Liver (tissue), 9 donors: ENCODE measurements around the gene TTC7B. TPM values are rescaled to one million over a fixed set of nuclear protein-coding genes. Genes with fewer than 3 reads are reported as not detected.

Source experiments
- DNase-seq: peaks from one replicate; pipeline ENCODE4 v3.0.0-alpha.2; 2017; ENCODE audit warnings: low spot score
- H3K27ac ChIP-seq, 2 donors: one replicate each; pipeline ENCODE4 v1.7.0; 2013; ENCODE audit warnings: inconsistent platforms in 2 of 2, low read length in 2 of 2, control low read depth in 1 of 2, low read depth in 1 of 2, mild to moderate bottlenecking in 1 of 2
- H3K27me3 ChIP-seq, 4 donors: one replicate each; pipeline versions ENCODE4 v1.6.1 to v1.7.0; 2013; ENCODE audit warnings: low read length in 3 of 4, inconsistent platforms in 1 of 4, mild to moderate bottlenecking in 1 of 4, moderate library complexity in 1 of 4; ENCODE audit not compliant: control insufficient read depth in 4 of 4, insufficient read depth in 4 of 4
- H3K36me3 ChIP-seq, 4 donors: one replicate each; pipeline versions ENCODE4 v1.6.1 to v1.7.0; 2013; ENCODE audit warnings: low read length in 3 of 4, mild to moderate bottlenecking in 3 of 4, low read depth in 1 of 4, moderate library complexity in 1 of 4; ENCODE audit not compliant: control insufficient read depth in 4 of 4, insufficient read depth in 3 of 4
- H3K4me1 ChIP-seq, 4 donors: one replicate each; pipeline versions ENCODE4 v1.6.1 to v1.7.0; 2013; ENCODE audit warnings: low read length in 3 of 4, mild to moderate bottlenecking in 3 of 4, moderate library complexity in 1 of 4; ENCODE audit not compliant: control insufficient read depth in 4 of 4, insufficient read depth in 4 of 4
- H3K4me3 ChIP-seq, 3 donors: one replicate each; pipeline versions ENCODE4 v1.6.1 to v1.7.0; 2013; ENCODE audit warnings: low read length in 3 of 3, control low read depth in 1 of 3, low read depth in 1 of 3, mild to moderate bottlenecking in 1 of 3
- H3K9ac ChIP-seq, 2 donors: one replicate each; pipeline ENCODE4 v1.7.0; 2013; ENCODE audit warnings: low read length in 2 of 2, mild to moderate bottlenecking in 2 of 2, moderate library complexity in 2 of 2, control low read depth in 1 of 2, low read depth in 1 of 2
- H3K9me3 ChIP-seq, 4 donors: one replicate each; pipeline versions ENCODE4 v1.6.1 to v1.7.0; 2013; ENCODE audit warnings: low read length in 3 of 4; ENCODE audit not compliant: control insufficient read depth in 4 of 4
- ATF3 ChIP-seq: IDR thresholded peaks from 2 replicates; pipeline ENCODE4 v1.6.1; 2016; ENCODE audit warnings: antibody characterized with exemption
- CTCF ChIP-seq: fragments of 150-350 bp; IDR thresholded peaks from 2 replicates; pipeline ENCODE4 v1.5.1; 2017; ENCODE audit warnings: improper control_type of control experiment, low read depth, low read length; ENCODE audit not compliant: missing input control
- EGR1 ChIP-seq, 2 donors: IDR thresholded peaks; 2 replicates each; pipeline ENCODE4 v1.6.1; 2016 to 2018; ENCODE audit warnings: antibody characterized with exemption in 2 of 2, low read depth in 2 of 2
- FOXA1 ChIP-seq: IDR thresholded peaks from 2 replicates; pipeline ENCODE4 v1.6.1; 2016; ENCODE audit warnings: antibody characterized with exemption
- FOXA2 ChIP-seq: IDR thresholded peaks from 2 replicates; pipeline ENCODE4 v1.6.1; 2016; ENCODE audit warnings: antibody characterized with exemption
- GABPA ChIP-seq, 2 donors: IDR thresholded peaks in 1 of 2; conservative IDR thresholded peaks in 1 of 2; 2 replicates each; pipeline ENCODE4 v1.6.1; 2016; ENCODE audit warnings: antibody characterized with exemption in 2 of 2, mild to moderate bottlenecking in 1 of 2, moderate library complexity in 1 of 2
- HNF4A ChIP-seq, 2 donors: conservative IDR thresholded peaks; 2 replicates each; pipeline ENCODE4 v1.6.1; 2016; ENCODE audit warnings: antibody characterized with exemption in 2 of 2, mild to moderate bottlenecking in 2 of 2
- HNF4G ChIP-seq: IDR thresholded peaks from 2 replicates; pipeline ENCODE4 v1.6.1; 2016; ENCODE audit warnings: antibody characterized with exemption
- JUND ChIP-seq, 2 donors: IDR thresholded peaks; 2 replicates each; pipeline ENCODE4 v1.6.1; 2016; ENCODE audit warnings: antibody characterized with exemption in 2 of 2
- NR2F2 ChIP-seq: IDR thresholded peaks from 2 replicates; pipeline ENCODE4 v1.6.1; 2016; ENCODE audit warnings: antibody characterized with exemption
- RAD21 ChIP-seq, 2 donors: IDR thresholded peaks; 2 replicates each; pipeline ENCODE4 v1.6.1; 2016; ENCODE audit warnings: antibody characterized with exemption in 2 of 2, mild to moderate bottlenecking in 2 of 2
- RXRA ChIP-seq, 2 donors: IDR thresholded peaks; 2 replicates each; pipeline ENCODE4 v1.6.1; 2017 to 2018; ENCODE audit warnings: antibody characterized with exemption in 2 of 2, mild to moderate bottlenecking in 1 of 2
- SP1 ChIP-seq: IDR thresholded peaks from 2 replicates; pipeline ENCODE4 v1.6.1; 2018; ENCODE audit warnings: antibody characterized with exemption, mild to moderate bottlenecking
- TAF1 ChIP-seq: conservative IDR thresholded peaks from 2 replicates; pipeline ENCODE4 v1.6.1; 2016; ENCODE audit warnings: antibody characterized with exemption, mild to moderate bottlenecking
- YY1 ChIP-seq: IDR thresholded peaks from 2 replicates; pipeline ENCODE4 v1.6.1; 2016; ENCODE audit warnings: antibody characterized with exemption, mild to moderate bottlenecking
- WGBS: extraction: QIAGEN DNeasy Blood & Tissue Kit; methylation state at CpG from one replicate; pipeline ENCODE4 v1.1.7; 2013; 5-methylcytosine and 5-hydroxymethylcytosine counted together
- polyA plus RNA-seq, 2 donors: library from polyadenylated mRNA; stranded (reverse) in 1 of 2; unstranded in 1 of 2; fragments of 200-250 nt in 1 of 2; fragments of >200 nt in 1 of 2; fragmentation: Nextera tagmentation in 1 of 2; extraction: Ambion mirVana in 1 of 2; gene quantifications; one replicate each; pipeline versions ENCODE4 v1.2.1 to v1.2.3, GENCODE V29; 2013 to 2015
- total RNA-seq, 2 donors: library from RNA; depleted of rRNA; stranded (reverse); fragments of >200 nt; gene quantifications; one replicate each; pipeline ENCODE4 v1.2.3, GENCODE V29; 2014
- TF ChIP-seq, protein P1 (sequence below): IDR thresholded peaks from 2 replicates; pipeline ENCODE4 v1.6.1; 2016; ENCODE audit warnings: antibody characterized with exemption
- TF ChIP-seq, protein P2 (sequence below): IDR thresholded peaks from 2 replicates; pipeline ENCODE4 v1.6.1; 2016; ENCODE audit warnings: antibody characterized with exemption
- TF ChIP-seq, protein P3 (sequence below): IDR thresholded peaks from 2 replicates; pipeline ENCODE4 v1.6.1; 2016; ENCODE audit warnings: antibody characterized with exemption, mild to moderate bottlenecking
- donor health status: healthy.
- donor health status: healthy.
- donor health status: healthy.
- donor health status: healthy.
- donor health status: healthy.

The TTC7B gene
- total and polyA plus RNA-seq, 4 donors = 9.1 to 31.0 (median 12.5) TPM

DNA sequence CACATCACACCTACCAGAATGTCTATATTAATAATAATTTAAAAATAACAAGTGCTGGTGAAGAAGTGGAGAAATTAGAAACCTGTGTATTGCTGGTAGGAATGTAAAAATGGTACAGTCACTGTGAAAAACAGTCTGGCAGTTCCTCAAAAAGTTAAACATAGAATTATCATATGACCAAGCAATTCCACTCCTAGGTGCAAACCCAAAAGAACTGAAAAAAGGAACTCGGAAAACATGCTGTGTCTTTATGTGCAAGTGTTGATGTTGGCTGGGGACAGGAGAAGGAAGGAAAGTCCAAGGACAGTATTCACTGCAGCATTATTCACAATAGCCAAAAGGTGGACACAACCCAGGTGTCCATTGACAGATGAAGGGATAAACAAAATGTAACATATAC, 146.5 kb downstream of the TTC7B start (continued):
- TF ChIP-seq, protein P1, sequence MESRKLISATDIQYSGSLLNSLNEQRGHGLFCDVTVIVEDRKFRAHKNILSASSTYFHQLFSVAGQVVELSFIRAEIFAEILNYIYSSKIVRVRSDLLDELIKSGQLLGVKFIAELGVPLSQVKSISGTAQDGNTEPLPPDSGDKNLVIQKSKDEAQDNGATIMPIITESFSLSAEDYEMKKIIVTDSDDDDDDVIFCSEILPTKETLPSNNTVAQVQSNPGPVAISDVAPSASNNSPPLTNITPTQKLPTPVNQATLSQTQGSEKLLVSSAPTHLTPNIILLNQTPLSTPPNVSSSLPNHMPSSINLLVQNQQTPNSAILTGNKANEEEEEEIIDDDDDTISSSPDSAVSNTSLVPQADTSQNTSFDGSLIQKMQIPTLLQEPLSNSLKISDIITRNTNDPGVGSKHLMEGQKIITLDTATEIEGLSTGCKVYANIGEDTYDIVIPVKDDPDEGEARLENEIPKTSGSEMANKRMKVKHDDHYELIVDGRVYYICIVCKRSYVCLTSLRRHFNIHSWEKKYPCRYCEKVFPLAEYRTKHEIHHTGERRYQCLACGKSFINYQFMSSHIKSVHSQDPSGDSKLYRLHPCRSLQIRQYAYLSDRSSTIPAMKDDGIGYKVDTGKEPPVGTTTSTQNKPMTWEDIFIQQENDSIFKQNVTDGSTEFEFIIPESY = no peak

- H3K27me3 ChIP-seq = no peaks in the 10 kb centered on the region
- TF ChIP-seq GABPA (IDR thresholded peaks at IDR 0.05 in 1 of 2, conservative IDR thresholded peaks at IDR 0.05 in 1 of 2) (no peak), HNF4G (no peak), ATF3 (no peak), TAF1 (no peak), RAD21 (IDR thresholded peaks at IDR 0.05) (no peak), HNF4A (conservative IDR thresholded peaks at IDR 0.05) (no peak), JUND (IDR thresholded peaks at IDR 0.05) (no peak), NR2F2 (no peak), SP1 (no peak), YY1 (no peak), FOXA2 (no peak), CTCF (no peak), EGR1 (IDR thresholded peaks at IDR 0.05; ENCODE audit: low read depth in 2 of 2) (no peak), RXRA (IDR thresholded peaks at IDR 0.05) (no peak), FOXA1 (no peak)
- TF ChIP-seq, protein P2, sequence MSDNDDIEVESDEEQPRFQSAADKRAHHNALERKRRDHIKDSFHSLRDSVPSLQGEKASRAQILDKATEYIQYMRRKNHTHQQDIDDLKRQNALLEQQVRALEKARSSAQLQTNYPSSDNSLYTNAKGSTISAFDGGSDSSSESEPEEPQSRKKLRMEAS = no peak
- TF ChIP-seq, protein P1 = no peak
- TF ChIP-seq, protein P3, sequence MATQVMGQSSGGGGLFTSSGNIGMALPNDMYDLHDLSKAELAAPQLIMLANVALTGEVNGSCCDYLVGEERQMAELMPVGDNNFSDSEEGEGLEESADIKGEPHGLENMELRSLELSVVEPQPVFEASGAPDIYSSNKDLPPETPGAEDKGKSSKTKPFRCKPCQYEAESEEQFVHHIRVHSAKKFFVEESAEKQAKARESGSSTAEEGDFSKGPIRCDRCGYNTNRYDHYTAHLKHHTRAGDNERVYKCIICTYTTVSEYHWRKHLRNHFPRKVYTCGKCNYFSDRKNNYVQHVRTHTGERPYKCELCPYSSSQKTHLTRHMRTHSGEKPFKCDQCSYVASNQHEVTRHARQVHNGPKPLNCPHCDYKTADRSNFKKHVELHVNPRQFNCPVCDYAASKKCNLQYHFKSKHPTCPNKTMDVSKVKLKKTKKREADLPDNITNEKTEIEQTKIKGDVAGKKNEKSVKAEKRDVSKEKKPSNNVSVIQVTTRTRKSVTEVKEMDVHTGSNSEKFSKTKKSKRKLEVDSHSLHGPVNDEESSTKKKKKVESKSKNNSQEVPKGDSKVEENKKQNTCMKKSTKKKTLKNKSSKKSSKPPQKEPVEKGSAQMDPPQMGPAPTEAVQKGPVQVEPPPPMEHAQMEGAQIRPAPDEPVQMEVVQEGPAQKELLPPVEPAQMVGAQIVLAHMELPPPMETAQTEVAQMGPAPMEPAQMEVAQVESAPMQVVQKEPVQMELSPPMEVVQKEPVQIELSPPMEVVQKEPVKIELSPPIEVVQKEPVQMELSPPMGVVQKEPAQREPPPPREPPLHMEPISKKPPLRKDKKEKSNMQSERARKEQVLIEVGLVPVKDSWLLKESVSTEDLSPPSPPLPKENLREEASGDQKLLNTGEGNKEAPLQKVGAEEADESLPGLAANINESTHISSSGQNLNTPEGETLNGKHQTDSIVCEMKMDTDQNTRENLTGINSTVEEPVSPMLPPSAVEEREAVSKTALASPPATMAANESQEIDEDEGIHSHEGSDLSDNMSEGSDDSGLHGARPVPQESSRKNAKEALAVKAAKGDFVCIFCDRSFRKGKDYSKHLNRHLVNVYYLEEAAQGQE = no peak
- DNase-seq = no peak
- H3K9me3 ChIP-seq = no peaks in the 10 kb centered on the region
- H3K4me3 ChIP-seq = no peak overlapping the region
- no peak overlapping the region for H3K9ac ChIP-seq
- H3K4me1 ChIP-seq = no peaks in the 10 kb centered on the region
- WGBS = 91% methylated on average over 3 of the region's 3 CpGs
- H3K36me3 ChIP-seq = peaks cover 2 to 11% (median 3%) of the 10 kb centered on the region in 4 donors
- no peak overlapping the region for H3K27ac ChIP-seq
Observed at GRCh38 chr14:90666571-90666970, 149.7 kb downstream of the TTC7B start.
